Activated CD8-positive, alpha-beta T cell treated with anti-CD3 and anti-CD28 coated beads for 36 hours (primary cell): ENCODE data around the gene ANKRD6. TPM values are rescaled to one million over a fixed set of nuclear protein-coding genes. Genes with fewer than 3 reads are reported as not detected.
A peak's percentile ranks its signal among the peaks of the same experiment; 100 is the strongest.

Experiments
- ATAC-seq: fragments of 200-7000 bp; cut with Tn5 transposase; one replicate; pipeline ENCODE4 v1.10.0; 2021; ENCODE audit warnings: mild to moderate bottlenecking, moderate library complexity
- CTCF ChIA-PET: fragments of 350-600 bp; sonication (Branson Sonifier 250); formaldehyde crosslinking; loops from one replicate; lab custom pipeline; 2021; ENCODE audit warnings: antibody characterized with exemption; lab: Charles Lee
- POLR2A ChIA-PET: fragments of 350-600 bp; sonication (Branson Sonifier 250); formaldehyde crosslinking; loops from one replicate; lab custom pipeline; 2021; ENCODE audit warnings: antibody characterized with exemption; lab: Charles Lee
- DNase-seq: peaks from one replicate; pipeline ENCODE4 v3.0.0-alpha.2; 2020
- H3K27ac Mint-ChIP-seq: one replicate; pipeline ENCODE4 v1.8.0; 2021; ENCODE audit warnings: mild to moderate bottlenecking, mixed read lengths
- H3K27me3 Mint-ChIP-seq: one replicate; pipeline ENCODE4 v1.8.0; 2021; ENCODE audit warnings: mixed read lengths
- H3K36me3 Mint-ChIP-seq: one replicate; pipeline ENCODE4 v1.8.0; 2021; ENCODE audit warnings: low read depth, mixed read lengths
- H3K4me1 Mint-ChIP-seq: one replicate; pipeline ENCODE4 v1.8.0; 2021; ENCODE audit warnings: low read depth, mixed read lengths
- H3K4me3 Mint-ChIP-seq: one replicate; pipeline ENCODE4 v1.8.0; 2021; ENCODE audit warnings: mild to moderate bottlenecking, moderate library complexity, mixed read lengths
- H3K9me3 Mint-ChIP-seq: one replicate; pipeline ENCODE4 v1.8.0; 2021; ENCODE audit warnings: mixed read lengths
- CTCF ChIP-seq: fragments of 200-600 bp; IDR thresholded peaks from one replicate; pipeline ENCODE4 v1.8.0; 2022; ENCODE audit warnings: antibody characterized with exemption, mild to moderate bottlenecking
- intact Hi-C: fragments of 100-400 bp; cut with micrococcal nuclease; formaldehyde crosslinking; loops from one replicate; pipeline ENCODE4 v1.10.0; 2022
- total RNA-seq, 2 experiments: library from RNA; stranded (reverse); gene quantifications; one replicate each; pipeline ENCODE4 v1.2.3, GENCODE V29; 2021

ANKRD6 gene
- total RNA-seq, 2 experiments from 2014 or later = 3.5 to 4.9 TPM

- POLR2A ChIA-PET = no interaction called here
- no peak for ATAC-seq
These were observed 34.0 kb upstream of the ANKRD6 start for GRCh38 chr6:89398762-89399525.

GRCh38 chr6:89400050-89400449 lies 32.9 kb upstream of the ANKRD6 start:
- ChIA-PET POLR2A (no interaction called here), CTCF (interaction anchor here (0.8 to 1.1 kb wide), 3 partner anchors 11 to 32 kb away, joined by 3 to 6 read pairs (median 3); no protein-coding TSS in a partner anchor)
- no peak overlapping the region for H3K27ac Mint-ChIP-seq

More at GRCh38 chr6:89398762-89399525, 34.0 kb upstream of the ANKRD6 start:
- H3K4me1 Mint-ChIP-seq = peaks cover 4% of the 10 kb centered on the region
- H3K27ac Mint-ChIP-seq = no peak overlapping the region
- intact Hi-C loops = no loop called here
- CTCF ChIA-PET = interaction anchor here (0.8 to 1.0 kb wide), 3 partner anchors 13 to 32 kb away, joined by 3 read pairs; no protein-coding TSS in a partner anchor
- no peak for TF ChIP-seq CTCF
- H3K36me3 Mint-ChIP-seq = no peaks in the 10 kb centered on the region
- no peaks in the 10 kb centered on the region for H3K27me3 Mint-ChIP-seq
- no peak overlapping the region for H3K4me3 Mint-ChIP-seq
- no peak for DNase-seq
- peaks cover 3% of the 10 kb centered on the region for H3K9me3 Mint-ChIP-seq

DNA sequence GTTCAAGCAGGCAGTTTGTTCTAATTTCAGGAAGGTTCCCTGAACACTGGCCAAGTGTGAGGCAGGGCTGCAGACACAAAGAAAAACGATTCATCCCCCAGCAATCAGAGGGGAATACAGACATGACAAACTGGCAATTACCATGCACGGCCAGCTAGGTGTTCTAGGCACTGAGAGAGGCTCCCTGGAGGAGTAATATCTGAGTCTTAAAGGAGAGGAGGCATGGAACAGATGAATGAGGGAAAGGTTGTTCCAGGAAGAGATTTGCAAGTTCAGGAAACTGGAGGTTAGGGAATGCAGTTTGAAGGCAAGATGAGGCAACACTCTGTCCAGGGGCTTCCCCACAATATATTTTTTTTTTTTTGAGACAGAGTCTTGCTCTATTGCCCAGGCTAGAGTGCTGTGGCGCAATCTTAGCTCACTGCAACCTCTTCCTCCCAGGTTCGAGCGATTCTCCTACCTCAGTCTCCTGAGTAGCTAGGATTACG lies 32.0 kb upstream of the ANKRD6 start:
- Mint-ChIP-seq H3K4me3 (no peak overlapping the region), H3K9me3 (no peaks in the 10 kb centered on the region), H3K27ac (no peak overlapping the region), H3K27me3 (no peaks in the 10 kb centered on the region), H3K36me3 (no peaks in the 10 kb centered on the region), H3K4me1 (peaks cover 4% of the 10 kb centered on the region)
- ChIA-PET CTCF (interaction anchor here (1.1 to 1.3 kb wide), 2 partner anchors 11 to 29 kb away, joined by 3 to 4 read pairs; no protein-coding TSS in a partner anchor), POLR2A (interaction anchor here (0.6 kb wide), 1 partner anchor 472 kb away, joined by 3 read pairs; no protein-coding TSS in a partner anchor)
- intact Hi-C loops = no loop called here
- ATAC-seq (no peak), DNase-seq (no peak)
- TF ChIP-seq CTCF = no peak

More at GRCh38 chr6:89400050-89400449, 32.9 kb upstream of the ANKRD6 start:
- Mint-ChIP-seq H3K4me3 (no peak overlapping the region), H3K27me3 (no peaks in the 10 kb centered on the region), H3K4me1 (peaks cover 4% of the 10 kb centered on the region), H3K9me3 (no peaks in the 10 kb centered on the region), H3K36me3 (no peaks in the 10 kb centered on the region)
- ATAC-seq (no peak), DNase-seq (no peak)
- intact Hi-C loops = no loop called here
- TF ChIP-seq CTCF = no peak

DNA sequence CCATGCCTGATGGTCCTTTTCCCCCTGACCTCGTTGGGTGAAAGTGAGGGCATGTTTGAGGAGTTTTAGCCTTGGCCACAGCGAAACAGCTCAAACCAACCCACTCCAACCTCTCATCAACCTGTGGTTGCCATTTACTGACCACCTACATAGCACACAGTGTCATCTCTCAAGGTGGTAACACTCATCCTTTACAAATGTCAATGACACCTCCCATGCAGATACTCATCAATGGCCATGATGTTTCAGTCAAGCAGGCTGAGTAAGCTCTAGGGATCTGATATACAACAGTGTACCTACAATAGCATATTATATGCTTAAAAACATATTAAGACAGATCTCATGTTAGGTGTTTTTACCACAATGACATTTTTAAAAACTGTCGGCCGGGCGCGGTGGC lies 30.2 kb upstream of the ANKRD6 start:
- ATAC-seq (peak; percentile 39), DNase-seq (no peak)
- Mint-ChIP-seq H3K27ac (no peak overlapping the region), H3K36me3 (no peaks in the 10 kb centered on the region), H3K4me1 (peaks cover 7% of the 10 kb centered on the region), H3K9me3 (no peaks in the 10 kb centered on the region), H3K27me3 (no peaks in the 10 kb centered on the region), H3K4me3 (no peak overlapping the region)
- TF ChIP-seq CTCF = no peak
- ChIA-PET POLR2A (no interaction called here), CTCF (no interaction called here)
- intact Hi-C loops = no loop called here

- peaks cover 7% of the 10 kb centered on the region for H3K4me1 Mint-ChIP-seq
- H3K27me3 Mint-ChIP-seq = no peaks in the 10 kb centered on the region
- DNase-seq (no peak), ATAC-seq (no peak)
- no peaks in the 10 kb centered on the region for H3K9me3 Mint-ChIP-seq
- no peak overlapping the region for H3K4me3 Mint-ChIP-seq
- intact Hi-C loops = no loop called here
- no peak for TF ChIP-seq CTCF
- H3K36me3 Mint-ChIP-seq = no peaks in the 10 kb centered on the region
- ChIA-PET POLR2A (interaction anchor here (0.6 to 0.7 kb wide), 2 partner anchors 30 to 115 kb away, joined by 3 read pairs; no protein-coding TSS in a partner anchor), CTCF (no interaction called here)
- no peak overlapping the region for H3K27ac Mint-ChIP-seq
These were observed 28.4 kb upstream of the ANKRD6 start for GRCh38 chr6:89404512-89404911.
